Endothelial cell (in vitro differentiated cells): Measurements from ENCODE around the gene FBLN2. TPM values are rescaled to one million over a fixed set of nuclear protein-coding genes. Genes with fewer than 3 reads are reported as not detected.

Experiments used
- DNase-seq: peaks from one replicate; pipeline ENCODE4 v3.0.0; 2021; ENCODE audit warnings: low spot score
- H3K27ac Mint-ChIP-seq: one replicate; pipeline ENCODE4 v1.8.0; 2021; ENCODE audit warnings: mixed read lengths, inconsistent platforms; ENCODE audit not compliant: unreplicated experiment
- H3K27me3 Mint-ChIP-seq: one replicate; pipeline ENCODE4 v1.8.0; 2021; ENCODE audit warnings: mild to moderate bottlenecking, moderate library complexity, mixed read lengths, inconsistent platforms; ENCODE audit not compliant: unreplicated experiment
- H3K36me3 Mint-ChIP-seq: one replicate; pipeline ENCODE4 v1.8.0; 2021; ENCODE audit warnings: mild to moderate bottlenecking, low read depth, mixed read lengths, inconsistent platforms; ENCODE audit not compliant: unreplicated experiment
- H3K4me1 Mint-ChIP-seq: one replicate; pipeline ENCODE4 v1.8.0; 2021; ENCODE audit warnings: mild to moderate bottlenecking, mixed read lengths, inconsistent platforms; ENCODE audit not compliant: unreplicated experiment
- H3K4me3 Mint-ChIP-seq: one replicate; pipeline ENCODE4 v1.8.0; 2021; ENCODE audit warnings: mild to moderate bottlenecking, mixed read lengths, inconsistent platforms; ENCODE audit not compliant: unreplicated experiment
- H3K9me3 Mint-ChIP-seq: one replicate; pipeline ENCODE4 v1.8.0; 2021; ENCODE audit warnings: mixed read lengths, inconsistent platforms; ENCODE audit not compliant: unreplicated experiment
- total RNA-seq: library from RNA; stranded (reverse); fragmentation: NEBNext Ultra II Directional; extraction: Animal tissue kit (Norgen Biotek cat#: 25700); gene quantifications from one replicate; pipeline ENCODE4 v1.2.1, GENCODE V29; 2021; ENCODE audit not compliant: unreplicated experiment
- TF ChIP-seq, protein P1 (sequence below): fragments of 200-600 bp; sonication (generic); IDR thresholded peaks from one replicate; pipeline ENCODE4 v1.5.0; 2021; ENCODE audit warnings: antibody characterized with exemption; ENCODE audit not compliant: unreplicated experiment

Gene FBLN2
- total RNA-seq, 1 donor from 2014 or later, result 10.5 TPM

DNA sequence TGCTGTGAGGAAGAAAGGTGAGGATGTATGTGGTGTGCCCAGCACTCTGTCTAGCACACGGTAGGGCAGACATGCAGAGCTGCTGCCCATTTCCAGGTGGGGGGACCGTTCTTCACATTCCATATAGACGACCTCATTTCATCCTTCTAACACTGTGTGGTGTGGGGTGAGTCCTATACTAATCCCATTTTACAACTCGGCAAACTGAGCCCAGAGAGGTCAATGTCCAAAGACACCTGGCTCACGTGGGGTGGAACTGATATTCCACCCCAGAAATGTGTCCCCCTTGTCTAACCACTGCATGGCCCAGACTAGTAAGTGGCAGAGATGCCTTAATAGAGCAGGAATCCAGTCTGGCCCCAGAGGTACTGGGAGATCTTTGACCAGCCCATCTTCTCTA lies 119.2 kb downstream of the FBLN2 start:
- TF ChIP-seq, protein P1, sequence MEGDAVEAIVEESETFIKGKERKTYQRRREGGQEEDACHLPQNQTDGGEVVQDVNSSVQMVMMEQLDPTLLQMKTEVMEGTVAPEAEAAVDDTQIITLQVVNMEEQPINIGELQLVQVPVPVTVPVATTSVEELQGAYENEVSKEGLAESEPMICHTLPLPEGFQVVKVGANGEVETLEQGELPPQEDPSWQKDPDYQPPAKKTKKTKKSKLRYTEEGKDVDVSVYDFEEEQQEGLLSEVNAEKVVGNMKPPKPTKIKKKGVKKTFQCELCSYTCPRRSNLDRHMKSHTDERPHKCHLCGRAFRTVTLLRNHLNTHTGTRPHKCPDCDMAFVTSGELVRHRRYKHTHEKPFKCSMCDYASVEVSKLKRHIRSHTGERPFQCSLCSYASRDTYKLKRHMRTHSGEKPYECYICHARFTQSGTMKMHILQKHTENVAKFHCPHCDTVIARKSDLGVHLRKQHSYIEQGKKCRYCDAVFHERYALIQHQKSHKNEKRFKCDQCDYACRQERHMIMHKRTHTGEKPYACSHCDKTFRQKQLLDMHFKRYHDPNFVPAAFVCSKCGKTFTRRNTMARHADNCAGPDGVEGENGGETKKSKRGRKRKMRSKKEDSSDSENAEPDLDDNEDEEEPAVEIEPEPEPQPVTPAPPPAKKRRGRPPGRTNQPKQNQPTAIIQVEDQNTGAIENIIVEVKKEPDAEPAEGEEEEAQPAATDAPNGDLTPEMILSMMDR, result no peak
- H3K4me3 Mint-ChIP-seq, result no peak overlapping the region
- DNase-seq, result no peak
- H3K9me3 Mint-ChIP-seq, result no peaks in the 10 kb centered on the region
- peaks cover 8% of the 10 kb centered on the region for H3K27me3 Mint-ChIP-seq
- no peak overlapping the region for H3K27ac Mint-ChIP-seq
- H3K4me1 Mint-ChIP-seq, result no peaks in the 10 kb centered on the region
- no peaks in the 10 kb centered on the region for H3K36me3 Mint-ChIP-seq

DNA sequence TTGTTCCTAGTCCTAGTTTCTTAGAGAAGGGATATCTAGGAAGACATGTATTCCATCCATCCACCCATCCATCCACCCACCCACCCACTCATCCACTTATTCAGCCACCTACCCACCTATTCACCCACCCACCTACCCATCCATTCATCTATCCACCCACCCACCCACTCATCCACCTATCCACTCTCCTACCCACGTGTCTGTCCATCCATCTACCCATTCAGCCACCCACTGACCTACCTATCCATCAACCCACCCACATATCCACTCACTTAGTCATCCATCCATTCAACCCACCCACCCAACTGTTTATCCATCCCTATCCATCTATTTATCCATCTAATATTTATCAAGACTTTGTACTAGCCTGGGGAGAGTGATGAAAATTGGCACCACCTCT lies 120.5 kb downstream of the FBLN2 start:
- TF ChIP-seq, protein P1, result no peak
- no peaks in the 10 kb centered on the region for H3K36me3 Mint-ChIP-seq
- H3K4me3 Mint-ChIP-seq, result no peak overlapping the region
- H3K27ac Mint-ChIP-seq, result no peak overlapping the region
- H3K9me3 Mint-ChIP-seq, result no peaks in the 10 kb centered on the region
- peaks cover 4% of the 10 kb centered on the region for H3K4me1 Mint-ChIP-seq
- H3K27me3 Mint-ChIP-seq, result peaks cover 8% of the 10 kb centered on the region
- DNase-seq, result no peak

DNA sequence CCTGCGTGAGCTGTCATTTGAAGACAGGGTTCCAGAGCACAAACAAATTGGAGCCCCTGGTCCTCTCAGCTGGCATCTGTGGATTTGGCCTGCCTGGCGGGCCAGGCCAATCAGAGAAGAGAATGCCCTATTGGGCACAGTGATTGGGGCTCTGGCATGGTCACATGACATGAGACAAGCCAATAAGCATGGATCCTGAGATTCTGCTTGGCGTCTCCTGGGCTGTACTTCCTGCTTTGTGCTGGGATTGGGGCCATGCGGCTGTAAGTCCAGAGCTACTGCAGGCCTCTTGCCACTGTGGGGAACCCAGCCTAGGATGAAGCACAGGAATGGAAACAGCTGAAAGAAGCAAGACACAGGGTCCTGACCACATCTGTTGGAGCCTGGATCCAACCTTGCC lies 121.4 kb downstream of the FBLN2 start:
- no peak for DNase-seq
- Mint-ChIP-seq H3K27me3 (peaks cover 8% of the 10 kb centered on the region), H3K4me3 (no peak overlapping the region), H3K9me3 (no peaks in the 10 kb centered on the region), H3K27ac (no peak overlapping the region), H3K4me1 (peaks cover 4% of the 10 kb centered on the region), H3K36me3 (no peaks in the 10 kb centered on the region)
- TF ChIP-seq, protein P1, result no peak

DNA sequence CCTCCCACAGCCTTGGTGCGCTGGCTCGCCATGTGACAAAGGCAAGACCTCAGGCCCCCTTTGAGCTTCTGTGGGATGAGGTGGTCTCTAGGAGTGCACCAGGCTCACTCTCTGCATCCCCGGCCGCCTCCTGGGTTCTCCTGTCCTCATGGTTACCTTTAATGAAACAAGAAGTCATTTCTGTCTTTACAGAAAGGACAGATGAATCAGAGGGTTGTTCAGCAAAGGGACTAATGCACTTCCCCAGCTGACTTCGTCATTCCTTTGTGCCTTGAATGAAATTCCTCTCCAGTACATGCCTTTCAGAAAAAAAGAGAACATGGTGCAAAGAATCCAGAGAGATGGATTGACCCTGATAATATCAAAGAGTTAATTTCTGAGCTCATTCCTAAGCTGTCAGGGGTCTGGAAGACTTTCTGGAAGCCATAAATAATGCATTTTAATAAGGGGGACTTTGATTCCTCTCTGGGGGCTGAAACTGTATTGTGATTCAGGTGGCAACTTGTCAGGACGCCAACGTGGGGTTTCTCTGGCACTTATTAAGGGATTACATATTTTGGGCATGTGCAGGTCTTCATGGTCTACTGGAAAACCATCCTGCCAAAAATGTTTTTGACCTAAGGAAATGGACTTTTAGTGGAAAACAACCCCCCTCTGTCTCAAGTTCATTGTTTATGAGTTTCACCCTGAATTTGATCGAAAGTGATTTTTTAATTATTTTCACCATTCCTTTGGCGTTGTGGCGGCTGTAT lies 122.7 kb downstream of the FBLN2 start:
- Mint-ChIP-seq H3K4me3 (no peak overlapping the region), H3K4me1 (peaks cover 4% of the 10 kb centered on the region), H3K27me3 (peaks cover 6% of the 10 kb centered on the region), H3K27ac (no peak overlapping the region), H3K36me3 (no peaks in the 10 kb centered on the region), H3K9me3 (no peaks in the 10 kb centered on the region)
- TF ChIP-seq, protein P1, result no peak
- DNase-seq, result no peak

DNA sequence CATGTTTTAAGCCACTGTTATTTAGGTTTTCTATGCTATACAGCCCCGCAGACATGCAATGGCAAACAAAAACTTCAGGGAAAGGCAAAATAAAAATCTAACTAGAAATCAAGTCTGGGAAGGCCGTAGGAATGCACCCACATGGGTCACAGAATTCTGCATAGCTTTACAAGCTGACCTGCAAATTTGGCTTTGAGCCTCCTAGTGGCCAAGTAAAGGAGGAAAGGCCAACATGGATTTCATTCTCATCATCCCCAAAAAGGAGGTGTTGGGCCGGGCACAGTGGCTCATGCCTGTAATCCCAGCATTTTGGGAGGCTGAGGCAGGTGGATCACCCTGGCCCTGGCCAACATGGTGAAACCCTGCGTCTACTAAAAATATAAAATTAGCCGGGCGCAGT lies 124.3 kb downstream of the FBLN2 start:
- no peak overlapping the region for H3K4me3 Mint-ChIP-seq
- H3K9me3 Mint-ChIP-seq, result no peaks in the 10 kb centered on the region
- H3K27ac Mint-ChIP-seq, result no peak overlapping the region
- no peaks in the 10 kb centered on the region for H3K36me3 Mint-ChIP-seq
- TF ChIP-seq, protein P1, result no peak
- DNase-seq, result no peak
- peaks cover 2% of the 10 kb centered on the region for H3K27me3 Mint-ChIP-seq
- H3K4me1 Mint-ChIP-seq, result peaks cover 4% of the 10 kb centered on the region
